Loucy (cell line): Measurements from ENCODE around the gene OLA1.

Experiments
- EZH2phosphoT487 ChIP-seq: fragments of 200-600 bp; IDR thresholded peaks from 2 replicates; pipeline ENCODE4 v1.6.1; 2018; ENCODE audit warnings: antibody characterized with exemption, mild to moderate bottlenecking, moderate library complexity, borderline replicate concordance
- TF ChIP-seq, protein P1 (sequence below): fragments of 200-600 bp; sonication (generic); conservative IDR thresholded peaks from 2 replicates; pipeline ENCODE4 v1.5.1; 2014; ENCODE audit warnings: mild to moderate bottlenecking, antibody characterized with exemption, low read length

DNA sequence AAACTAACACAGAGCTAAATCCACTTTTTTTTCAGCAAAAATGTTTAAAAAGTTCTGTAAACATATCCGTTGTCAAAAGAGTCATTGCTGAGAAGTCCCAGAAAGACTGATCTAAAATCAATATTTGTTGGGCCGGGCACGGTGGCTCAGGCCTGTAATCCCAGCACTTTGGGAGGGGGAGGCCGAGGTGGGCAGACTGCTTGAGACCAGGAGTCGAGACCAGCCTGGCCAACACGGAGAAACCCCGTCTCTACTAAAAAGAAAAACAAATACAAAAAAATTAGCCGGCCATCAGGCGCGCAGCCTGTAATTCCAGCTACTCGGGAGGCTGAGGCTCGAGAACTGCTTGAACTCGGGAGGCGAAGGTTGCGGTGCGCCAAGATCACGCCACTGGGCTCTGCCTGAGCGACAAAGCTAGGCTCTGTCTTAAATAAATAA is 1.4 kb downstream of the OLA1 start:
- TF ChIP-seq, protein P1, sequence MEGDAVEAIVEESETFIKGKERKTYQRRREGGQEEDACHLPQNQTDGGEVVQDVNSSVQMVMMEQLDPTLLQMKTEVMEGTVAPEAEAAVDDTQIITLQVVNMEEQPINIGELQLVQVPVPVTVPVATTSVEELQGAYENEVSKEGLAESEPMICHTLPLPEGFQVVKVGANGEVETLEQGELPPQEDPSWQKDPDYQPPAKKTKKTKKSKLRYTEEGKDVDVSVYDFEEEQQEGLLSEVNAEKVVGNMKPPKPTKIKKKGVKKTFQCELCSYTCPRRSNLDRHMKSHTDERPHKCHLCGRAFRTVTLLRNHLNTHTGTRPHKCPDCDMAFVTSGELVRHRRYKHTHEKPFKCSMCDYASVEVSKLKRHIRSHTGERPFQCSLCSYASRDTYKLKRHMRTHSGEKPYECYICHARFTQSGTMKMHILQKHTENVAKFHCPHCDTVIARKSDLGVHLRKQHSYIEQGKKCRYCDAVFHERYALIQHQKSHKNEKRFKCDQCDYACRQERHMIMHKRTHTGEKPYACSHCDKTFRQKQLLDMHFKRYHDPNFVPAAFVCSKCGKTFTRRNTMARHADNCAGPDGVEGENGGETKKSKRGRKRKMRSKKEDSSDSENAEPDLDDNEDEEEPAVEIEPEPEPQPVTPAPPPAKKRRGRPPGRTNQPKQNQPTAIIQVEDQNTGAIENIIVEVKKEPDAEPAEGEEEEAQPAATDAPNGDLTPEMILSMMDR = no peak
- no peak for TF ChIP-seq EZH2phosphoT487
